C4-2B (cell line): ENCODE measurements around the gene CLPTM1.

Source experiments
- CTCF ChIP-seq: fragments of 450-650 bp; conservative IDR thresholded peaks from 2 replicates; pipeline ENCODE4 v1.5.1; 2017; ENCODE audit warnings: mild to moderate bottlenecking
- ZFX ChIP-seq: fragments of 450-650 bp; IDR thresholded peaks from 2 replicates; pipeline ENCODE4 v1.6.1; 2017

DNA sequence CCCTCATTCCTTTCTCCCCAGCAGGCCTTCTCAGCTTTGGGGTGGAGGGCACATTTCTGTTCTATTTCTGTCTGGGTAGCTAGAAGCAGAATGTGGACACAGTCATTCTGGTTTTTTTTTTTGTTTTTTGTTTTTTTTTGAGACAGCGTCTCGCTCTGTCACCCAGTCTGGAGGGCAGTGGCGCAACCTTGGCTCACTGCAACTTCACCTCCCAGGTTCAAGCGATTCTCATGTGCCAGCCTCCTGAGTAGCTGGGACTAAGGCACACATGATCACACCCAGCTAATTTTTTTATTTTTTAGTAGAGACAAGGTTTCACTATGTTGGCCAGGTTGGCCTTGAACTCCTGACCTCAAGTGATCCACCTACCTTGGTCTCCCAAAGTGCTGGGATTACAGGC, 20.3 kb downstream of the CLPTM1 start:
- TF ChIP-seq CTCF (no peak), ZFX (no peak)
